Tibial artery (tissue), 4 donors: ENCODE results near the gene NLRP6.
A peak's percentile ranks its signal among the peaks of the same experiment; 100 is the strongest.

Experiments
- DNase-seq, 2 donors: peaks; one replicate each; pipeline ENCODE4 v3.0.0-alpha.2; 2019
- H3K27ac ChIP-seq, 2 donors: fragments of 200-600 bp; sonication (generic) in 1 of 2; 1 replicate in 1 of 2; 2 replicates in 1 of 2; pipeline ENCODE4 v1.5.1; 2018 to 2019; ENCODE audit warnings: mild to moderate bottlenecking in 1 of 2
- H3K27me3 ChIP-seq, 2 donors: fragments of 200-600 bp; sonication (generic) in 1 of 2; one replicate each; pipeline versions ENCODE4 v1.5.1 to v1.6.0; 2016 to 2019
- H3K36me3 ChIP-seq, 3 donors: fragments of 200-600 bp; sonication (generic) in 2 of 3; one replicate each; pipeline ENCODE4 v1.5.1; 2016 to 2019; ENCODE audit warnings: mild to moderate bottlenecking in 2 of 3
- H3K4me1 ChIP-seq, 4 donors: fragments of 200-600 bp; sonication (generic) in 2 of 4; 1 replicate in 3 of 4; 2 replicates in 1 of 4; pipeline ENCODE4 v1.5.1; 2016 to 2019
- H3K4me3 ChIP-seq, 2 donors: fragments of 200-600 bp; sonication (generic) in 1 of 2; 1 replicate in 1 of 2; 2 replicates in 1 of 2; pipeline ENCODE4 v1.5.1; 2018 to 2019; ENCODE audit warnings: mild to moderate bottlenecking in 2 of 2
- H3K9me3 ChIP-seq, 3 donors: fragments of 200-600 bp; sonication (generic) in 1 of 3; one replicate each; pipeline ENCODE4 v1.5.1; 2016 to 2019
- CTCF ChIP-seq, 2 experiments: fragments of 200-600 bp in 1 of 2; fragments of 450-650 bp in 1 of 2; IDR thresholded peaks; one replicate each; pipeline ENCODE4 v1.5.1; 2017 to 2019; ENCODE audit warnings: antibody characterized with exemption in 2 of 2, mild to moderate bottlenecking in 1 of 2, moderate library complexity in 1 of 2
- intact Hi-C: fragments of 100-400 bp; cut with DNase I; formaldehyde crosslinking; loops from one replicate; pipeline ENCODE4 v1.15.0; 2023; ENCODE audit warnings: low total_unique reads

Gene NLRP6

GRCh38 chr11:272195-272930 is 5.8 kb upstream of the NLRP6 start:
- Histone ChIP-seq H3K4me3 (no peak overlapping the region), H3K9me3 (no peaks in the 10 kb centered on the region), H3K27ac (no peak overlapping the region), H3K36me3 (no peaks in the 10 kb centered on the region), H3K27me3 (peaks cover 0 to 38% of the 10 kb centered on the region in 2 donors), H3K4me1 (no peaks in the 10 kb centered on the region)
- no peak for TF ChIP-seq CTCF (IDR thresholded peaks at IDR 0.05)
- peak in 1 of 2 donors; percentile 46 for DNase-seq
- intact Hi-C loops: no loop called here

GRCh38 chr11:272931-273198 is 5.3 kb upstream of the NLRP6 start:
- Histone ChIP-seq H3K4me1 (no peaks in the 10 kb centered on the region), H3K9me3 (no peaks in the 10 kb centered on the region), H3K4me3 (no peak overlapping the region), H3K27me3 (peaks cover 0 to 40% of the 10 kb centered on the region in 2 donors), H3K27ac (no peak overlapping the region), H3K36me3 (no peaks in the 10 kb centered on the region)
- intact Hi-C loops: no loop called here
- no peak for TF ChIP-seq CTCF (IDR thresholded peaks at IDR 0.05)
- peak in 1 of 2 donors; percentile 45 for DNase-seq

- no peaks in the 10 kb centered on the region for H3K9me3 ChIP-seq
- H3K27ac ChIP-seq: no peak overlapping the region
- H3K36me3 ChIP-seq: no peaks in the 10 kb centered on the region
- TF ChIP-seq CTCF (IDR thresholded peaks at IDR 0.05): no peak
- intact Hi-C loops: no loop called here
- peaks cover 0 to 24% (median 15%) of the 10 kb centered on the region in 4 donors for H3K4me1 ChIP-seq
- no peak for DNase-seq
- H3K4me3 ChIP-seq: no peak overlapping the region
- H3K27me3 ChIP-seq: peaks cover 0 to 57% of the 10 kb centered on the region in 2 donors
Measured at GRCh38 chr11:276219-276618, 2.0 kb upstream of the NLRP6 start.

GRCh38 chr11:279040-279965 is 1.1 kb downstream of the NLRP6 start:
- intact Hi-C loops: no loop called here
- no peaks in the 10 kb centered on the region for H3K9me3 ChIP-seq
- H3K27ac ChIP-seq: no peak overlapping the region
- H3K27me3 ChIP-seq: peaks cover 0 to 67% of the 10 kb centered on the region in 2 donors
- peak overlapping the region in 1 of 2 donors; percentile 38 for H3K4me3 ChIP-seq
- DNase-seq: peak in 1 of 2 donors; percentile 61
- no peak for TF ChIP-seq CTCF (IDR thresholded peaks at IDR 0.05)
- peaks cover 0 to 30% (median 16%) of the 10 kb centered on the region in 4 donors for H3K4me1 ChIP-seq
- no peaks in the 10 kb centered on the region for H3K36me3 ChIP-seq

- TF ChIP-seq CTCF (IDR thresholded peaks at IDR 0.05): no peak
- peak in 1 of 2 donors; percentile 58 for DNase-seq
- peaks cover 0 to 30% (median 16%) of the 10 kb centered on the region in 4 donors for H3K4me1 ChIP-seq
- intact Hi-C loops: no loop called here
- H3K27ac ChIP-seq: no peak overlapping the region
- H3K9me3 ChIP-seq: no peaks in the 10 kb centered on the region
- H3K36me3 ChIP-seq: no peaks in the 10 kb centered on the region
- H3K4me3 ChIP-seq: peak overlapping the region in 1 of 2 donors; percentile 38
- H3K27me3 ChIP-seq: peaks cover 0 to 76% of the 10 kb centered on the region in 2 donors
Measured at GRCh38 chr11:279966-280705, 1.9 kb downstream of the NLRP6 start.
